NCI-H2029 (cell line): Measurements from ENCODE around the gene OR1D2.
"Not testable (repeated sequence)": the region's sequence is repeated elsewhere in the genome, so short reads cannot be mapped to it uniquely, and the experiment has no call there.

Source experiments
- DNase-seq: peaks from one replicate; lab custom pipeline; 2025; lab: John Stamatoyannopoulos, UW

The OR1D2 gene

GRCh38 chr17:3104322-3104721, at the start of gene OR1D2:
Gene OR1D2 (minus strand): TSS chr17:3104422. CDS start chr17:3092996, 11,426 bp downstream.
- DNase-seq, result no peak

GRCh38 chr17:3137494-3137893, 33.3 kb upstream of the OR1D2 start:
- DNase-seq, result not testable (repeated sequence)

- DNase-seq, result no peak
Observed at GRCh38 chr17:3127451-3127850, 23.2 kb upstream of the OR1D2 start, which contains the start of gene OR1G1. Gene OR1G1 (minus strand): TSS chr17:3127551. CDS start chr17:3127551, 0 bp downstream.

- not testable (repeated sequence) for DNase-seq
Observed at GRCh38 chr17:3073850-3074249, 30.4 kb downstream of the OR1D2 start.

GRCh38 chr17:3065192-3065591, 39.0 kb downstream of the OR1D2 start:
- DNase-seq, result not testable (repeated sequence)

- DNase-seq, result not testable (repeated sequence)
Observed at GRCh38 chr17:3063507-3063906, 40.7 kb downstream of the OR1D2 start, which contains the start of gene OR1D5. Gene OR1D5 (minus strand): TSS chr17:3063607. CDS start chr17:3063607, 0 bp downstream.

- not testable (repeated sequence) for DNase-seq
Observed at GRCh38 chr17:3062824-3063377, 41.3 kb downstream of the OR1D2 start.

GRCh38 chr17:3054868-3055267, 49.4 kb downstream of the OR1D2 start:
- DNase-seq, result not testable (repeated sequence)

GRCh38 chr17:3049705-3050295, 54.4 kb downstream of the OR1D2 start:
- no peak for DNase-seq

GRCh38 chr17:3048727-3049471, 55.3 kb downstream of the OR1D2 start:
- DNase-seq, result peak; percentile 88

- DNase-seq, result no peak
Observed at GRCh38 chr17:3046753-3047152, 57.5 kb downstream of the OR1D2 start.

- no peak for DNase-seq
Observed at GRCh38 chr17:3043737-3044365, 60.4 kb downstream of the OR1D2 start.

GRCh38 chr17:3040882-3041281, 63.3 kb downstream of the OR1D2 start:
- no peak for DNase-seq

- DNase-seq, result no peak
Observed at GRCh38 chr17:3039736-3040135, 64.5 kb downstream of the OR1D2 start.

- no peak for DNase-seq
Observed at GRCh38 chr17:3038941-3039340, 65.3 kb downstream of the OR1D2 start.
